GM19452 (cell line): ENCODE measurements around the gene NR2F1.
A peak's percentile ranks its signal among the peaks of the same experiment; 100 is the strongest.

Experiments
- ATAC-seq: cut with Tn5 transposase; IDR thresholded peaks from one replicate; pipeline ENCODE4 v1.9.1; 2021; ENCODE audit not compliant: unreplicated experiment

NR2F1 gene

GRCh38 chr5:93577854-93578812 lies 4.9 kb upstream of the NR2F1 start:
- ATAC-seq, result no peak

GRCh38 chr5:93578813-93579691 lies 4.0 kb upstream of the NR2F1 start:
- no peak for ATAC-seq

- ATAC-seq, result no peak
Observed at GRCh38 chr5:93579692-93580062, 3.3 kb upstream of the NR2F1 start.

- ATAC-seq, result no peak
Observed at GRCh38 chr5:93580063-93580926, 2.7 kb upstream of the NR2F1 start.

GRCh38 chr5:93580927-93581445 lies 2.0 kb upstream of the NR2F1 start, which contains the start of gene NR2F1-AS1:
Gene NR2F1-AS1, minus strand, starts transcription at chr5:93581219.
- peak; percentile 31 for ATAC-seq

- no peak for ATAC-seq
Observed at GRCh38 chr5:93582167-93582462, 907 bp upstream of the NR2F1 start.

GRCh38 chr5:93583439-93583767 lies 381 bp downstream of the NR2F1 start:
- ATAC-seq, result no peak

GRCh38 chr5:93583768-93584595 lies 960 bp downstream of the NR2F1 start:
- ATAC-seq, result no peak

- no peak for ATAC-seq
Observed at GRCh38 chr5:93584596-93585040, 1.6 kb downstream of the NR2F1 start.

GRCh38 chr5:93585041-93585766 lies 2.2 kb downstream of the NR2F1 start:
- ATAC-seq, result no peak

- ATAC-seq, result no peak
Observed at GRCh38 chr5:93585767-93586385, 2.9 kb downstream of the NR2F1 start.

GRCh38 chr5:93586736-93587596 lies 3.9 kb downstream of the NR2F1 start:
- no peak for ATAC-seq

GRCh38 chr5:93587597-93588351 lies 4.8 kb downstream of the NR2F1 start:
- no peak for ATAC-seq

GRCh38 chr5:93588352-93589151 lies 5.5 kb downstream of the NR2F1 start:
- no peak for ATAC-seq

- no peak for ATAC-seq
Observed at GRCh38 chr5:93589152-93589828, 6.3 kb downstream of the NR2F1 start.

GRCh38 chr5:93589829-93590215 lies 6.8 kb downstream of the NR2F1 start:
- no peak for ATAC-seq
